Esophagus squamous epithelium (tissue), 5 donors: Measurements from ENCODE around the gene HDAC1. TPM values are rescaled to one million over a fixed set of nuclear protein-coding genes. Genes with fewer than 3 reads are reported as not detected.

Experiments used
- DNase-seq: peaks from one replicate; lab custom pipeline; 2025; lab: John Stamatoyannopoulos, UW
- H3K27ac ChIP-seq, 4 donors: fragments of 200-600 bp; sonication (generic); one replicate each; pipeline ENCODE4 v1.5.1; 2016 to 2019; ENCODE audit warnings: mild to moderate bottlenecking in 1 of 4
- H3K27me3 ChIP-seq, 4 donors: fragments of 200-600 bp; sonication (generic); 1 replicate in 3 of 4; 2 replicates in 1 of 4; pipeline versions ENCODE4 v1.5.1 to v1.6.0; 2017 to 2021; ENCODE audit warnings: antibody characterized with exemption in 1 of 4
- H3K36me3 ChIP-seq, 3 donors: fragments of 200-600 bp; sonication (generic); one replicate each; pipeline ENCODE4 v1.5.1; 2016 to 2019
- H3K4me1 ChIP-seq, 3 donors: fragments of 200-600 bp; sonication (generic); one replicate each; pipeline ENCODE4 v1.5.1; 2017 to 2019
- H3K4me3 ChIP-seq, 4 donors: fragments of 200-600 bp; sonication (generic); 1 replicate in 3 of 4; 2 replicates in 1 of 4; pipeline ENCODE4 v1.5.1; 2016 to 2019; ENCODE audit warnings: mild to moderate bottlenecking in 2 of 4, moderate library complexity in 1 of 4
- H3K9me3 ChIP-seq, 3 donors: fragments of 200-600 bp; sonication (generic); one replicate each; pipeline ENCODE4 v1.5.1; 2016 to 2019
- CTCF ChIP-seq, 6 experiments: fragments of 450-650 bp in 4 of 6; fragments of 200-600 bp in 2 of 6; sonication (generic) in 2 of 6; IDR thresholded peaks; one replicate each; pipeline ENCODE4 v1.5.1; 2016 to 2019; ENCODE audit warnings: antibody characterized with exemption in 6 of 6, mild to moderate bottlenecking in 4 of 6, moderate library complexity in 4 of 6
- POLR2A ChIP-seq, 4 donors: fragments of 450-650 bp; IDR thresholded peaks; one replicate each; pipeline ENCODE4 v1.6.1; 2017; ENCODE audit warnings: antibody characterized with exemption in 4 of 4, mild to moderate bottlenecking in 4 of 4, moderate library complexity in 3 of 4
- WGBS, 2 donors: methylation state at CpG; one replicate each; pipeline ENCODE4 v1.1.5; 2018; 5-methylcytosine and 5-hydroxymethylcytosine counted together
- intact Hi-C: fragments of 100-400 bp; cut with DNase I; formaldehyde crosslinking; loops from one replicate; pipeline ENCODE4 v1.15.0; 2022
- total RNA-seq, 4 donors: library from RNA; depleted of rRNA; stranded (reverse); fragments of >200 nt; gene quantifications; one replicate each; pipeline ENCODE4 v1.1.0, GENCODE V29; 2016
- donor health status: DM: yes; HTN: yes; CAD: no.

Gene HDAC1
- total RNA-seq, 4 donors from 2014 or later = 74.3 to 115 (median 96.0) TPM

GRCh38 chr1:32247983-32248889 lies 43.6 kb upstream of the HDAC1 start:
- peak; percentile 28 for DNase-seq
- no peaks in the 10 kb centered on the region for H3K27me3 ChIP-seq
- 2 to 13% methylated on average over 14 to 19 of the region's 31 CpGs for WGBS, 2 donors
- H3K4me1 ChIP-seq = peaks cover 5 to 62% (median 32%) of the 10 kb centered on the region in 3 donors
- H3K36me3 ChIP-seq = no peaks in the 10 kb centered on the region
- peak overlapping the region in 1 of 4 donors; percentile 37 for H3K4me3 ChIP-seq
- intact Hi-C loops = no loop called here
- H3K9me3 ChIP-seq = no peaks in the 10 kb centered on the region
- H3K27ac ChIP-seq = peak overlapping the region; percentile 5 to 83 (median 67)
- TF ChIP-seq POLR2A (IDR thresholded peaks at IDR 0.05) (no peak), CTCF (IDR thresholded peaks at IDR 0.05) (peak; percentile 73 to 89 (median 84))

- Histone ChIP-seq H3K27ac (peak overlapping the region; percentile 66 to 88 (median 74)), H3K4me1 (peaks cover 5 to 62% (median 32%) of the 10 kb centered on the region in 3 donors), H3K27me3 (no peaks in the 10 kb centered on the region), H3K4me3 (peak overlapping the region in 1 of 4 donors; percentile 28), H3K9me3 (no peaks in the 10 kb centered on the region), H3K36me3 (no peaks in the 10 kb centered on the region)
- peak; percentile 26 for DNase-seq
- TF ChIP-seq CTCF (IDR thresholded peaks at IDR 0.05) = no peak
- TF ChIP-seq POLR2A (IDR thresholded peaks at IDR 0.05) = peak in 1 of 4 donors; percentile 34
- 47 to 54% methylated on average over 8 to 9 of the region's 9 CpGs for WGBS, 2 donors
- intact Hi-C loops = no loop called here
Measured at GRCh38 chr1:32249831-32250525, 41.9 kb upstream of the HDAC1 start.

GRCh38 chr1:32250893-32251716 lies 40.8 kb upstream of the HDAC1 start, which contains the start of gene LCK:
LCK (plus strand) TSS chr1:32251265; CDS start chr1:32274330, 23,065 bp downstream.
- Histone ChIP-seq H3K4me3 (peak within 1 kb of the TSS; percentile 9 to 49 (median 28)), H3K36me3 (no peaks in the 10 kb centered on the region), H3K9me3 (no peaks in the 10 kb centered on the region), H3K4me1 (peaks cover 5 to 56% (median 32%) of the 10 kb centered on the region in 3 donors), H3K27me3 (no peaks in the 10 kb centered on the region), H3K27ac (peak within 1 kb of the TSS; percentile 66 to 88 (median 74))
- no peak for TF ChIP-seq CTCF (IDR thresholded peaks at IDR 0.05)
- DNase-seq = no peak
- intact Hi-C loops = no loop called here
- 76 to 77% methylated on average over 6 to 19 of the region's 25 CpGs for WGBS, 2 donors

- peak overlapping the region in 1 of 4 donors; percentile 3 for H3K27ac ChIP-seq
- no peaks in the 10 kb centered on the region for H3K9me3 ChIP-seq
- intact Hi-C loops = no loop called here
- H3K4me1 ChIP-seq = peaks cover 0 to 16% (median 4%) of the 10 kb centered on the region in 3 donors
- 72 to 77% methylated on average over 9 to 10 of the region's 10 CpGs for WGBS, 2 donors
- H3K4me3 ChIP-seq = peak overlapping the region in 1 of 4 donors; percentile 2
- TF ChIP-seq CTCF (IDR thresholded peaks at IDR 0.05) (no peak), POLR2A (IDR thresholded peaks at IDR 0.05) (no peak)
- H3K36me3 ChIP-seq = no peaks in the 10 kb centered on the region
- no peaks in the 10 kb centered on the region for H3K27me3 ChIP-seq
- no peak for DNase-seq
Measured at GRCh38 chr1:32255072-32256071, 36.5 kb upstream of the HDAC1 start.
